ENCODE results near the gene FAM118B.

FAM118B gene

DNA sequence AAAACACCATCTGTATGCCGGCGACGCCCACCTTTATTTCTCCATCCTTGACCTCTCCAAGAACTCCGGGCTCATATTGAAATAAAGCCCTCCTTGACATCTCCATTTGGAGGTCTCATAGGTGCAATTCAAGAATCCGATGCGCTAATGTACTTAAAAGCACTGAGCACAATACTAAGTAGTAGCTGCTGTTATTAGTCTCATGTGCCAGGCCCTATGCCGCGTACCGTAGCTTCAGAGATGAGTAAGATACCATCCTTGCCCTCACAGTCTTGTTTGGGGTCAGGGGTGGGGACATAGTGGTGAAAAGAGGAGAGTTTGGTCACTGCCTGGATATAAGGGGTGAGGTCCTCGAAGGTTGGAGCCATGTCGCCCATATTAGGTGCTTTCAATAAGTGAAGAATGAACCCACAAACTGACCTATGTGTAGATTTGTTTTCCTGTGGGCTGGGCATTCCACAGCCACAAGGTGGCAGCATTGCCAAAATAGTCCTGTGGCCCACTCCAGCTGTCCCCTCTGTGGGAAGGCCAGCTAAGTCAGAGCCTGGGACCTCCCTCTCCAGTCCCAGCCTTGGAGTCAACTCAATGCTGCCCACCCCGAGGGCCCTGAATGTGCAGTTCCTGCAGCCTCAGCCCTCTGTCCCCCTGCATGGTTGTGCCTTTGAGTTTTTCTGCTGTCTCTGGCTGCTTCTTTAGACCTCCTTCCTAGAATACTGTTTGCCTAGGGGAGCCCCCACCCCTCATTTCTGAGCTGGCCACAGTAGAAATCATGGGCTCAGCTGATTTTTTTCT lies 98.8 kb downstream of the FAM118B start:
- peak; percentile 63 for DNase-seq (ENCODE audit: low read depth, low spot score)
- Histone ChIP-seq H3K27ac (ENCODE audit: low read length) (no peak overlapping the region), H3K27me3 (ENCODE audit: control insufficient read depth, insufficient read depth, low read length) (no peaks in the 10 kb centered on the region), H3K4me3 (ENCODE audit: low read length) (no peak overlapping the region), H3K36me3 (ENCODE audit: control insufficient read depth, insufficient read depth, low read length) (0 out of 2 replicates have a peak, but pooled peaks cover 2% of the 10 kb centered on the region), H3K4me1 (ENCODE audit: control insufficient read depth, insufficient read depth, low read length) (no peaks in the 10 kb centered on the region), H3K9me3 (ENCODE audit: control insufficient read depth, insufficient read depth, low read length) (no peaks in the 10 kb centered on the region)
- WGBS (ENCODE audit: insufficient coverage, insufficient read length): no CpG with 5 or more reads among the region's 12 CpGs

DNA sequence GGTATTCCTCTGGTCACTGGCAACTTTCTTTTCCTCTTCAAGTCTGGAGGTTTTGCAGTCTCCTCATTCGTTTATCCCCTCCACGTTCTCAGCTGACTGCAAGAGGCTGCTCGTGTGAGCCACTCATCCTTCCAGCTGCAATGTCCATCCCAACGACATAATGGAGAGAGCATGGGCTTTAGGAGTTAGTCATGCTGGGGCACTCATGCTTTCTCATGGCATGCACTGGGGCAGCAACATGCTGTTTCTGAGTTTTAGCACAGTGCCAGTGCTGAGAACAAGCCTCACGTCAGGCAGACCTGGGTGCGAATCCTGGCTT lies 99.4 kb downstream of the FAM118B start:
- DNase-seq (ENCODE audit: low read depth, low spot score): no peak
- Histone ChIP-seq H3K36me3 (ENCODE audit: control insufficient read depth, insufficient read depth, low read length) (0 out of 2 replicates have a peak, but pooled peaks cover 2% of the 10 kb centered on the region), H3K27me3 (ENCODE audit: control insufficient read depth, insufficient read depth, low read length) (no peaks in the 10 kb centered on the region), H3K4me1 (ENCODE audit: control insufficient read depth, insufficient read depth, low read length) (no peaks in the 10 kb centered on the region), H3K9me3 (ENCODE audit: control insufficient read depth, insufficient read depth, low read length) (no peaks in the 10 kb centered on the region), H3K27ac (ENCODE audit: low read length) (no peak overlapping the region), H3K4me3 (ENCODE audit: low read length) (no peak overlapping the region)
- no CpG with 5 or more reads among the region's 6 CpGs for WGBS (ENCODE audit: insufficient coverage, insufficient read length)

DNA sequence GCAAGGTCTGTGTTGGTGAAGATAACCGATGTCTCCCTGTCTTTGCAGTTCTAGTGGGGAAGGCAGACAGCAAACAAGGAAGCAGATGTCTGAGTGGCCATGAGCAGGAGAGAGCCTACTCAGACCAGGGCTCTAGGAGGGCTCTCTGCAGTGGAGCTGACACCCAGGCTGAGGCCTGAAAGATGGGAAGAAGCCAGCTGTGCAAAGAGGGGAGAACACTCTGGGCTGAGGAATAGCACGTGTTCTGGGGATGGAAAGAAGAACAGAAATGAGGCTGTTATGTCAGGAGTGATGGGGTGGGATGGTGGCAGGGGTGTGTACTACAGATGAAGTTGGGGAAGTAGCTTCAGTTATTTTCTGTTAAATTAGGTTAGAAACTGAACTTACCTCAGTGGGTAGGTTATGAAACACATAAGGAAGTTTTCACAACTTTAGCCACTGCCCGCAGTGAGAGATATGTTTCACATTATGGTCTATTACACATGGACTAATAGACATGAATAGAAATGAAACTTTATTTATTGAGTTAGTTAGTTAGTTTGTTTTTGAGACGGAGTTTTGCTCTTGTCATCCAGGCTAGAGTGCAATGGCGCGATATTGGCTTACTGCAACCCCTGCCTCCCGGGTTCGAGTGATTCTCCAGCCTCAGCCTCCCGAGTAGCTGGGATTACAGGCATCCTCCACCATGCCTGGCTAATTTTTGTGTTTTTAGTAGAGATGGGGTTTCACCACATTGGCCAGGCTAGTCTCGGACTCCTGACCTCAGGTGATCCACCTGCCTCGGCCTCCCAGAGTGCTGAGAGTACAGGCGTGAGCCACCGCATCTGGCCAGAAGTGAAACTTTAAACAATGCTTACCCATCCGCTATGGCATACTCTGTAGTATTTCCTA lies 100.1 kb downstream of the FAM118B start:
- no CpG with 5 or more reads among the region's 14 CpGs for WGBS (ENCODE audit: insufficient coverage, insufficient read length)
- H3K27me3 ChIP-seq (ENCODE audit: control insufficient read depth, insufficient read depth, low read length): no peaks in the 10 kb centered on the region
- H3K27ac ChIP-seq (ENCODE audit: low read length): no peak overlapping the region
- H3K4me3 ChIP-seq (ENCODE audit: low read length): no peak overlapping the region
- H3K36me3 ChIP-seq (ENCODE audit: control insufficient read depth, insufficient read depth, low read length): 0 out of 2 replicates have a peak, but pooled peaks cover 2% of the 10 kb centered on the region
- H3K9me3 ChIP-seq (ENCODE audit: control insufficient read depth, insufficient read depth, low read length): no peaks in the 10 kb centered on the region
- no peaks in the 10 kb centered on the region for H3K4me1 ChIP-seq (ENCODE audit: control insufficient read depth, insufficient read depth, low read length)
- DNase-seq (ENCODE audit: low read depth, low spot score): no peak

Data from iPS DF 6.9 (cell line).